PC-3 (cell line): ENCODE results near the gene TSFM.

ENCODE experiments used
- EZH2 ChIP-seq: fragments of 300-600 bp; sonication (generic); IDR thresholded peaks from one replicate; pipeline ENCODE4 v1.6.1; 2017; ENCODE audit warnings: antibody characterized with exemption, mild to moderate bottlenecking, low read length; ENCODE audit not compliant: unreplicated experiment
- EZH2phosphoT487 ChIP-seq: fragments of 300-600 bp; sonication (generic); IDR thresholded peaks from 2 replicates; pipeline ENCODE4 v1.6.1; 2018; ENCODE audit warnings: mild to moderate bottlenecking, antibody characterized with exemption, low read length, borderline replicate concordance
- TF ChIP-seq, protein P1 (sequence below): fragments of 300-600 bp; sonication (generic); conservative IDR thresholded peaks from 2 replicates; pipeline ENCODE4 v1.5.1; 2017; ENCODE audit warnings: antibody characterized with exemption, low read depth, mild to moderate bottlenecking, low read length

- TF ChIP-seq, protein P1, sequence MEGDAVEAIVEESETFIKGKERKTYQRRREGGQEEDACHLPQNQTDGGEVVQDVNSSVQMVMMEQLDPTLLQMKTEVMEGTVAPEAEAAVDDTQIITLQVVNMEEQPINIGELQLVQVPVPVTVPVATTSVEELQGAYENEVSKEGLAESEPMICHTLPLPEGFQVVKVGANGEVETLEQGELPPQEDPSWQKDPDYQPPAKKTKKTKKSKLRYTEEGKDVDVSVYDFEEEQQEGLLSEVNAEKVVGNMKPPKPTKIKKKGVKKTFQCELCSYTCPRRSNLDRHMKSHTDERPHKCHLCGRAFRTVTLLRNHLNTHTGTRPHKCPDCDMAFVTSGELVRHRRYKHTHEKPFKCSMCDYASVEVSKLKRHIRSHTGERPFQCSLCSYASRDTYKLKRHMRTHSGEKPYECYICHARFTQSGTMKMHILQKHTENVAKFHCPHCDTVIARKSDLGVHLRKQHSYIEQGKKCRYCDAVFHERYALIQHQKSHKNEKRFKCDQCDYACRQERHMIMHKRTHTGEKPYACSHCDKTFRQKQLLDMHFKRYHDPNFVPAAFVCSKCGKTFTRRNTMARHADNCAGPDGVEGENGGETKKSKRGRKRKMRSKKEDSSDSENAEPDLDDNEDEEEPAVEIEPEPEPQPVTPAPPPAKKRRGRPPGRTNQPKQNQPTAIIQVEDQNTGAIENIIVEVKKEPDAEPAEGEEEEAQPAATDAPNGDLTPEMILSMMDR = no peak
- TF ChIP-seq EZH2 (no peak), EZH2phosphoT487 (no peak)
These were observed 362 bp upstream of the TSFM start for GRCh38 chr12:57782243-57782607.
